ENCODE results near the gene OR1N1. TPM values are rescaled to one million over a fixed set of nuclear protein-coding genes. Genes with fewer than 3 reads are reported as not detected.

Gene OR1N1
- not detected in 2 replicates for total RNA-seq

GRCh38 chr9:122527193-122527592, at the start of gene OR1N1:
TSS of gene OR1N1 (minus strand) at chr9:122527293. CDS start at chr9:122527293, 0 bp downstream.

GRCh38 chr9:122552812-122553211, 25.7 kb upstream of the OR1N1 start, which contains the start of gene OR1N2:
TSS of gene OR1N2 (plus strand) at chr9:122553112. CDS start at chr9:122553212, 100 bp downstream.

GRCh38 chr9:122518841-122519240, 8.3 kb downstream of the OR1N1 start, which contains the start of gene OR1J4:
TSS of gene OR1J4 (plus strand) at chr9:122519141. CDS start at chr9:122519141, 0 bp downstream.

GRCh38 chr9:122510502-122510901, 16.6 kb downstream of the OR1N1 start, which contains the start of gene OR1J2:
TSS of gene OR1J2 (plus strand) at chr9:122510802. CDS start at chr9:122510802, 0 bp downstream.

GRCh38 chr9:122477826-122478225, 49.3 kb downstream of the OR1N1 start, which contains the start of gene OR1J1:
TSS of gene OR1J1 (minus strand) at chr9:122477926. CDS start at chr9:122477926, 0 bp downstream.

Other genes starting within 250 kb of the OR1N1 start
- 2.6 and 4.5 TPM in 2 replicates for gene PTGS1, start 156.3 kb downstream of the OR1N1 start, total RNA-seq
- not detected in 2 replicates for gene OR1J1, start 49.4 kb downstream of the OR1N1 start, total RNA-seq
- not detected in 2 replicates for gene OR1J2, start 16.5 kb downstream of the OR1N1 start, total RNA-seq
- not detected in 2 replicates for gene OR1J4, start 8.2 kb downstream of the OR1N1 start, total RNA-seq
- not detected in 2 replicates for gene OR1N2, start 25.8 kb upstream of the OR1N1 start, total RNA-seq
- gene OR1L8, start 56.1 kb upstream of the OR1N1 start, total RNA-seq = not detected in 2 replicates
- not detected in 2 replicates for gene OR1Q1, start 87.4 kb upstream of the OR1N1 start, total RNA-seq
- 0.23 TPM in 1 of 2 replicates, not detected in the other for gene OR1B1, start 130.3 kb upstream of the OR1N1 start, total RNA-seq
- not detected in 2 replicates for gene OR1L1, start 134.4 kb upstream of the OR1N1 start, total RNA-seq
- not detected in 2 replicates for gene OR1L3, start 147.8 kb upstream of the OR1N1 start, total RNA-seq
- gene OR1L4, start 196.7 kb upstream of the OR1N1 start, total RNA-seq = not detected in 2 replicates
- not detected in 2 replicates for gene OR1L6, start 215.0 kb upstream of the OR1N1 start, total RNA-seq

Measured in smooth muscle cell of the umbilical artery (primary cell).